HG03460 (cell line): ENCODE results near the gene CT45A2.
"Not testable (repeated sequence)": the region's sequence is repeated elsewhere in the genome, so short reads cannot be mapped to it uniquely, and the experiment has no call there.

ENCODE experiments used
- ATAC-seq: cut with Tn5 transposase; IDR thresholded peaks from one replicate; pipeline ENCODE4 v1.9.1; 2021; ENCODE audit not compliant: unreplicated experiment

Gene CT45A2

DNA sequence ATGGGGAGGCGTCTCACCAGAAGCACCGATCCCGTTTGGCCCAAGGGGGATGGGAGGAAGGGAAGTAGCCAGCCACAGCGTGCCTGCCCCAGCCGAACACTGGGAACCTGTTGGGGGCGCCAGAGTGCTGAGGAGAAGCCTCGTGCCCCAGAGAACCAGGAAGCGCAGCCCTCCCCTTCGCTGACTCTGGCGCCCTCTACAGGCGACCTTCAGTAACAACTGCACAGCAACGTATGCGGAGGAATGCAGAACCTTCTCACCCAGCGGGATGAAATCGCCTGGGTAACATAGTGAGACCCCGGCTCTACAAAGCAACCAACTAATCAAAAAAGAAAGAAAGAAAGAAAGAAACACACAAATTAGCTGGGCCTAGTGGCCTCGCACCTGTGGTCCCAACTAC is at the start of gene CT45A2:
TSS of gene CT45A2 (minus strand) at position 101 of the 400 bp plus-strand sequence. CDS start 3,747 bp downstream, outside the sequence.
- ATAC-seq: not testable (repeated sequence)

GRCh38 chrX:135854438-135854837 is 34.6 kb upstream of the CT45A2 start, which contains the start of gene CT45A8:
TSS of gene CT45A8 (minus strand) at chrX:135854538. CDS start at chrX:135850783, 3,755 bp downstream.
- ATAC-seq: not testable (repeated sequence)

DNA sequence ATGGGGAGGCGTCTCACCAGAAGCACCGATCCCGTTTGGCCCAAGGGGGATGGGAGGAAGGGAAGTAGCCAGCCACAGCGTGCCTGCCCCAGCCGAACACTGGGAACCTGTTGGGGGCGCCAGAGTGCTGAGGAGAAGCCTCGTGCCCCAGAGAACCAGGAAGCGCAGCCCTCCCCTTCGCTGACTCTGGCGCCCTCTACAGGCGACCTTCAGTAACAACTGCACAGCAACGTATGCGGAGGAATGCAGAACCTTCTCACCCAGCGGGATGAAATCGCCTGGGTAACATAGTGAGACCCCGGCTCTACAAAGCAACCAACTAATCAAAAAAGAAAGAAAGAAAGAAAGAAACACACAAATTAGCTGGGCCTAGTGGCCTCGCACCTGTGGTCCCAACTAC is 17.4 kb upstream of the CT45A2 start, which contains the start of gene CT45A7:
TSS of gene CT45A7 (minus strand) at position 101 of the 400 bp plus-strand sequence. CDS start 3,747 bp downstream, outside the sequence.
- not testable (repeated sequence) for ATAC-seq

DNA sequence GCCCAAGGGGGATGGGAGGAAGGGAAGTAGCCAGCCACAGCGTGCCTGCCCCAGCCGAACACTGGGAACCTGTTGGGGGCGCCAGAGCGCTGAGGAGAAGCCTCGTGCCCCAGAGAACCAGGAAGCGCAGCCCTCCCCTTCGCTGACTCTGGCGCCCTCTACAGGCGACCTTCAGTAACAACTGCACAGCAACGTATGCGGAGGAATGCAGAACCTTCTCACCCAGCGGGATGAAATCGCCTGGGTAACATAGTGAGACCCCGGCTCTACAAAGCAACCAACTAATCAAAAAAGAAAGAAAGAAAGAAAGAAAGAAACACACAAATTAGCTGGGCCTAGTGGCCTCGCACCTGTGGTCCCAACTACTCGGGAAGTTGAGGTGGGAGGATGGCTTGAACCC is 17.1 kb downstream of the CT45A2 start, which contains the start of gene CT45A6:
TSS of gene CT45A6 (minus strand) at position 101 of the 400 bp plus-strand sequence. CDS start 3,794 bp downstream, outside the sequence.
- ATAC-seq: not testable (repeated sequence)

DNA sequence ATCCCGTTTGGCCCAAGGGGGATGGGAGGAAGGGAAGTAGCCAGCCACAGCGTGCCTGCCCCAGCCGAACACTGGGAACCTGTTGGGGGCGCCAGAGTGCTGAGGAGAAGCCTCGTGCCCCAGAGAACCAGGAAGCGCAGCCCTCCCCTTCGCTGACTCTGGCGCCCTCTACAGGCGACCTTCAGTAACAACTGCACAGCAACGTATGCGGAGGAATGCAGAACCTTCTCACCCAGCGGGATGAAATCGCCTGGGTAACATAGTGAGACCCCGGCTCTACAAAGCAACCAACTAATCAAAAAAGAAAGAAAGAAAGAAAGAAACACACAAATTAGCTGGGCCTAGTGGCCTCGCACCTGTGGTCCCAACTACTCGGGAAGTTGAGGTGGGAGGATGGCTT is 34.4 kb downstream of the CT45A2 start, which contains the start of gene CT45A5:
TSS of gene CT45A5 (minus strand) at position 101 of the 400 bp plus-strand sequence. CDS start 3,774 bp downstream, outside the sequence.
- not testable (repeated sequence) for ATAC-seq

DNA sequence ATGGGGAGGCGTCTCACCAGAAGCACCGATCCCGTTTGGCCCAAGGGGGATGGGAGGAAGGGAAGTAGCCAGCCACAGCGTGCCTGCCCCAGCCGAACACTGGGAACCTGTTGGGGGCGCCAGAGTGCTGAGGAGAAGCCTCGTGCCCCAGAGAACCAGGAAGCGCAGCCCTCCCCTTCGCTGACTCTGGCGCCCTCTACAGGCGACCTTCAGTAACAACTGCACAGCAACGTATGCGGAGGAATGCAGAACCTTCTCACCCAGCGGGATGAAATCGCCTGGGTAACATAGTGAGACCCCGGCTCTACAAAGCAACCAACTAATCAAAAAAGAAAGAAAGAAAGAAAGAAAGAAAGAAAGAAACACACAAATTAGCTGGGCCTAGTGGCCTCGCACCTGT is 51.7 kb downstream of the CT45A2 start, which contains the start of gene CT45A3:
TSS of gene CT45A3 (minus strand) at position 101 of the 400 bp plus-strand sequence. CDS start 3,747 bp downstream, outside the sequence.
- not testable (repeated sequence) for ATAC-seq
